OCI-LY3 (cell line): ENCODE measurements around the gene TMEM147.

Experiments used
- H2AFZ ChIP-seq: fragments of 200-600, 300-600 bp; shearing (Covaris generic); 2 replicates; pipeline ENCODE4 v1.6.0; 2014; ENCODE audit warnings: antibody characterized with exemption, low read depth, low read length
- H3K27ac ChIP-seq: fragments of 200-600, 300-600 bp; sonication (generic); 2 replicates; pipeline ENCODE4 v1.5.1; 2014; ENCODE audit warnings: mild to moderate bottlenecking, low read length, moderate library complexity, mixed read lengths
- H3K27me3 ChIP-seq: fragments of 200-600, 300-600 bp; sonication (generic); 2 replicates; pipeline ENCODE4 v1.6.1; 2014; ENCODE audit warnings: low read depth, low read length, mixed read lengths
- H3K36me3 ChIP-seq: fragments of 200-600, 300-600 bp; sonication (generic); replicated peaks from 2 replicates; pipeline ENCODE3; 2014; ENCODE audit warnings: low read depth, low read length, mixed read lengths
- H3K4me1 ChIP-seq: fragments of 300-600, 200-600 bp; sonication (generic); 2 replicates; pipeline ENCODE4 v1.6.1; 2014; ENCODE audit warnings: low read length, mixed read lengths
- H3K4me2 ChIP-seq: fragments of 200-600, 300-600 bp; sonication (generic); 2 replicates; pipeline ENCODE4 v1.6.1; 2014; ENCODE audit warnings: low read length, mixed read lengths
- H3K4me3 ChIP-seq: fragments of 300-600, 200-600 bp; sonication (generic); 2 replicates; pipeline ENCODE4 v1.5.1; 2014; ENCODE audit warnings: antibody characterized with exemption, mild to moderate bottlenecking, low read length, moderate library complexity
- H3K79me2 ChIP-seq: fragments of 300-600, 200-600 bp; shearing (Covaris generic); 2 replicates; pipeline ENCODE4 v1.6.1; 2014; ENCODE audit warnings: mild to moderate bottlenecking, low read length, mixed read lengths
- H3K9ac ChIP-seq: fragments of 300-600, 200-600 bp; shearing (Covaris generic); 2 replicates; pipeline ENCODE4 v1.6.0; 2014; ENCODE audit warnings: mild to moderate bottlenecking, low read length, moderate library complexity
- H3K9me3 ChIP-seq: fragments of 200-600, 300-600 bp; shearing (Covaris generic); 2 replicates; pipeline ENCODE4 v1.6.1; 2014; ENCODE audit warnings: low read length, mixed read lengths; ENCODE audit not compliant: insufficient read depth
- H4K20me1 ChIP-seq: fragments of 200-600, 300-600 bp; sonication (generic); 2 replicates; pipeline ENCODE4 v1.6.1; 2016; ENCODE audit warnings: low read length, mixed read lengths; ENCODE audit not compliant: insufficient read depth
- EZH2phosphoT487 ChIP-seq: fragments of 200-600 bp; shearing (Covaris generic); IDR thresholded peaks from 2 replicates; pipeline ENCODE4 v1.6.1; 2018; ENCODE audit warnings: antibody characterized with exemption, mixed run types, low read depth
- TF ChIP-seq, protein P1 (sequence below): fragments of 200-600, 300-600 bp; sonication (generic); IDR thresholded peaks from 2 replicates; pipeline ENCODE4 v1.5.1; 2014; ENCODE audit warnings: antibody characterized with exemption, low read length, low read depth

Gene TMEM147

DNA sequence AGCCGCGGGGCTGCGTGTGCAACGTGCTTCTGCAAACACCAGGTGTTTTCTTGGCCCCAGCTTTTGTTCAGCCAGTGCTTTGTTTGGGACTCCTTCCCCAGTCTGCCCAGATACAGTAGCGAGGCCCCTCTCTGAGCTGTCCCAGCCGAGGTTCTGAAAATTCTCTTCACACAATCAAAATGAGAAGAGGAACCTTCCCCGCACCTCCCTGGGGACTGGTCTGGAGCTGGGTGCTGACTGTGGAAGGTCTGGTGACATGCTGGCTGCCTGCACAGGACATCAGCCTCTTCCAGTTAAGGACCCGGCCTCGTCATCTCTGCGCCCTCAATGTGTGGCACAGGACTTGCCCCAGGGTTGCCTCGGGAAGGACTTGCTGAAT lies 13.8 kb downstream of the TMEM147 start:
- Histone ChIP-seq H3K9ac (no peak overlapping the region), H3K79me2 (no peaks in the 10 kb centered on the region), H3K27me3 (peaks cover 12% of the 10 kb centered on the region), H3K4me1 (peaks cover 14% of the 10 kb centered on the region), H4K20me1 (no peaks in the 10 kb centered on the region), H3K9me3 (no peaks in the 10 kb centered on the region), H2AFZ (no peak overlapping the region), H3K27ac (no peak overlapping the region), H3K4me3 (peak overlapping the region; percentile 19), H3K36me3 (no peaks in the 10 kb centered on the region), H3K4me2 (peak overlapping the region; percentile 48)
- TF ChIP-seq EZH2phosphoT487: no peak
- TF ChIP-seq, protein P1, sequence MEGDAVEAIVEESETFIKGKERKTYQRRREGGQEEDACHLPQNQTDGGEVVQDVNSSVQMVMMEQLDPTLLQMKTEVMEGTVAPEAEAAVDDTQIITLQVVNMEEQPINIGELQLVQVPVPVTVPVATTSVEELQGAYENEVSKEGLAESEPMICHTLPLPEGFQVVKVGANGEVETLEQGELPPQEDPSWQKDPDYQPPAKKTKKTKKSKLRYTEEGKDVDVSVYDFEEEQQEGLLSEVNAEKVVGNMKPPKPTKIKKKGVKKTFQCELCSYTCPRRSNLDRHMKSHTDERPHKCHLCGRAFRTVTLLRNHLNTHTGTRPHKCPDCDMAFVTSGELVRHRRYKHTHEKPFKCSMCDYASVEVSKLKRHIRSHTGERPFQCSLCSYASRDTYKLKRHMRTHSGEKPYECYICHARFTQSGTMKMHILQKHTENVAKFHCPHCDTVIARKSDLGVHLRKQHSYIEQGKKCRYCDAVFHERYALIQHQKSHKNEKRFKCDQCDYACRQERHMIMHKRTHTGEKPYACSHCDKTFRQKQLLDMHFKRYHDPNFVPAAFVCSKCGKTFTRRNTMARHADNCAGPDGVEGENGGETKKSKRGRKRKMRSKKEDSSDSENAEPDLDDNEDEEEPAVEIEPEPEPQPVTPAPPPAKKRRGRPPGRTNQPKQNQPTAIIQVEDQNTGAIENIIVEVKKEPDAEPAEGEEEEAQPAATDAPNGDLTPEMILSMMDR: no peak

DNA sequence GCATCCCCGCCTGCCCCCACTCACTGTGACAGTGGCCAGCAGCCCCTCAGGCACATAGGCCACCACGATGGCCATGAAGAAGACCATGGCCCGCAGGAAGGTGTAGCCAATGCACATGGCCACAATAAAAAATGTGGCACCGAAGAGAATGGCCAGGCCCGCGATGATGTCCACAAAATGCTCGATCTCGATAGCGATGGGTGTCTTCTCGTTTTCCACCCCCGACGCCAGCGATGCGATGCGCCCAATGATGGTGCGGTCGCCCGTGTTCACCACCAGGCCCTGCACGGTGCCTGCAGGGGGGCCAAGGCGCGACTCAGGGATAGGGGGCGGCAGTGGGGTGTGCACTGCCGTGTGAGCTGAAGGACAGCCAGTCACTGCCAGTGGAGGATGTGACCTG lies 14.4 kb downstream of the TMEM147 start:
- no peak overlapping the region for H3K4me2 ChIP-seq
- no peaks in the 10 kb centered on the region for H3K79me2 ChIP-seq
- peaks cover 14% of the 10 kb centered on the region for H3K4me1 ChIP-seq
- H3K27me3 ChIP-seq: peaks cover 16% of the 10 kb centered on the region
- no peaks in the 10 kb centered on the region for H3K9me3 ChIP-seq
- no peaks in the 10 kb centered on the region for H3K36me3 ChIP-seq
- no peak overlapping the region for H2AFZ ChIP-seq
- H3K27ac ChIP-seq: no peak overlapping the region
- H3K4me3 ChIP-seq: no peak overlapping the region
- TF ChIP-seq EZH2phosphoT487: no peak
- TF ChIP-seq, protein P1: no peak
- H3K9ac ChIP-seq: no peak overlapping the region
- no peaks in the 10 kb centered on the region for H4K20me1 ChIP-seq

DNA sequence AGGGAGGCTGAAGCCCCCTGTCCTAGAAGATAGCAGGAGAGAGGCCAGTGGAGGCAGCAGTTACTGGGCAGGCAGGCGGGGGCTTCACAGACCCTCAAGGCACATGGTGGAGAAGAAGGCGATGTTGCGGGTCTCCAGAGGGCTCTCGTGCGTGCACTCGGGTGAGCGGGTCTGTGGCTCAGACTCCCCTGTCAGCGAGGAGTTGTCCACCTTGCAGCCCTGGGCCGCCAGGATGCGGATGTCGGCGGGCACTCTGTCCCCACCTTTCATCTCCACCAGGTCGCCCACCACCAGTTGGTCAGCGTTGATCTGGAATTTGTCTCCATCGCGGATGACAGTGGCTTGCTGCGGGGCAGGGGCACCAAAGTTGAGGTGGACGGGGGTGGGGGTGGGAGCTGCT lies 14.8 kb downstream of the TMEM147 start:
- no peak overlapping the region for H3K4me3 ChIP-seq
- peaks cover 21% of the 10 kb centered on the region for H3K27me3 ChIP-seq
- TF ChIP-seq, protein P1: no peak
- TF ChIP-seq EZH2phosphoT487: no peak
- no peak overlapping the region for H3K4me2 ChIP-seq
- no peak overlapping the region for H3K27ac ChIP-seq
- no peak overlapping the region for H2AFZ ChIP-seq
- no peaks in the 10 kb centered on the region for H4K20me1 ChIP-seq
- H3K36me3 ChIP-seq: no peaks in the 10 kb centered on the region
- H3K4me1 ChIP-seq: peaks cover 14% of the 10 kb centered on the region
- no peaks in the 10 kb centered on the region for H3K9me3 ChIP-seq
- H3K9ac ChIP-seq: no peak overlapping the region
- H3K79me2 ChIP-seq: no peaks in the 10 kb centered on the region

DNA sequence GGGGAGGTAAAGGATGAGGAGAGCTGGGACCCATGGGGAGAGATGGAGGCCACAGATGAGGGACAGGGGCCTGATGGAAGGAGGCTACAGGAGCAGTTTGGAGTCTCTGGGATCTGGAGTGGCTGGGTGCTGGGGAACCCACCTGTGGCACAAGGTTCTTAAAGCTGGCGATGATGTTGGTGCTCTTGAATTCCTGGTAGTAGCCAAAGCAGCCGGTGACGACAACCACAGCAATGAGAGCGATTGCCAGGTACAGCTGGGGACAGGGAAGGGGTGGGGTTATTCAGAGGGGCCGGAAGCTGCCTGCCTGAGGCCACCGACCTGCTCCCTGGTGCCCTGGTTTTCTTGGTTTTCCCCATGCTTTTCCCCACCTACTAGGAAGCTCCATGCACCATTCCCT lies 15.3 kb downstream of the TMEM147 start:
- TF ChIP-seq, protein P1: no peak
- TF ChIP-seq EZH2phosphoT487: no peak

More for the DNA sequence above, 15.3 kb downstream of the TMEM147 start:
- Histone ChIP-seq H2AFZ (no peak overlapping the region), H3K27me3 (peaks cover 24% of the 10 kb centered on the region), H3K4me3 (no peak overlapping the region), H3K9me3 (no peaks in the 10 kb centered on the region), H3K9ac (no peak overlapping the region), H3K4me1 (peaks cover 14% of the 10 kb centered on the region), H4K20me1 (no peaks in the 10 kb centered on the region), H3K79me2 (no peaks in the 10 kb centered on the region), H3K27ac (no peak overlapping the region), H3K36me3 (no peaks in the 10 kb centered on the region), H3K4me2 (no peak overlapping the region)
